ENCODE data around the gene DOCK8. TPM values are rescaled to one million over a fixed set of nuclear protein-coding genes. Genes with fewer than 3 reads are reported as not detected.
"Not testable (repeated sequence)": the region's sequence is repeated elsewhere in the genome, so short reads cannot be mapped to it uniquely, and the experiment has no call there.

Gene DOCK8
- total RNA-seq, 1 experiment from 2014 or later, result 1.4 TPM

DNA sequence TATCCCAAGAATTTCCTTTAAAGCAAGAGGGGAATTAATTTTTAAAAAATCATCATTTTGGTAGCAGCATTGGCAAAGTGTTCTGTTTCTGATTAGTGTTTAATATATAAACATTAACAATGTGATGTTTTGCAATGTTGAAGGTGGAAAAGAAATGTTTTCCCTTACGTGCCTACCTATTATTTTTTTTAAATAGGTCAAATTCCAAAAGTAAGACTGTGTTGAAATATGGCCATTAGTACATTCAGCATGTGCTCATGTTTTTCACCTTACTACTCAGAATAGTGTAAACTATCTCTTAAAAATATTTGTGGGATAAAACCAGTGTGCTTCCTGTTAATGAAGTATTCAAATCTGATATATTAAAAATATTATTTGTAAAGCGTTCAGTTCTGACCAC is 3.3 kb downstream of the DOCK8 start:
- no peak overlapping the region for H3K14ac ChIP-seq (ENCODE audit: insufficient read depth, low read length)
- no peaks in the 10 kb centered on the region; the same call in 1 of the 2 replicates for H3K27me3 ChIP-seq (ENCODE audit: insufficient read depth, low read length)
- H3K79me2 ChIP-seq (ENCODE audit: insufficient read depth, low read length), result no peaks in the 10 kb centered on the region
- H2BK12ac ChIP-seq (ENCODE audit: insufficient read length, low read depth, low read length), result no peak overlapping the region
- DNase-seq, result no peak
- H3K4me2 ChIP-seq (ENCODE audit: insufficient read depth, insufficient read length, low read length), result no peak overlapping the region
- no peak overlapping the region for H2AFZ ChIP-seq (ENCODE audit: low read length)
- no peak overlapping the region for H3K27ac Mint-ChIP-seq
- H3K23me2 ChIP-seq (ENCODE audit: insufficient read length, low read depth, low read length, poor library complexity, severe bottlenecking), result no peaks in the 10 kb centered on the region
- H3K56ac ChIP-seq (ENCODE audit: insufficient read length, low read depth, low read length), result no peak overlapping the region
- WGBS (ENCODE audit: extremely low coverage, insufficient read length, low lambda C conversion rate), result no CpG with 5 or more reads among the region's 2 CpGs
- H2AK5ac ChIP-seq (ENCODE audit: insufficient read length, low read length), result no peak overlapping the region
- no peaks in the 10 kb centered on the region for H4K20me1 ChIP-seq (ENCODE audit: control insufficient read depth, insufficient read depth, insufficient read length)
- H4K91ac ChIP-seq (ENCODE audit: insufficient read length, low read depth, low read length), result no peak overlapping the region
- no peak overlapping the region for H2BK5ac ChIP-seq (ENCODE audit: insufficient read length, low read length)
- no peak overlapping the region for H3K4me3 Mint-ChIP-seq
- H3K27me3 Mint-ChIP-seq (ENCODE audit: low read depth), result peaks cover 24% of the 10 kb centered on the region
- H3K18ac ChIP-seq (ENCODE audit: insufficient read length, low read depth, low read length), result no peak overlapping the region
- no peaks in the 10 kb centered on the region for H3K9me3 Mint-ChIP-seq
- no peak overlapping the region for H3T11ph ChIP-seq (ENCODE audit: low read length)
- H3K79me1 ChIP-seq (ENCODE audit: insufficient read depth, low read depth, low read length, poor library complexity, severe bottlenecking), result no peaks in the 10 kb centered on the region
- H4K5ac ChIP-seq (ENCODE audit: insufficient read length, low read depth, low read length), result no peak overlapping the region
- no peak overlapping the region for H3K23ac ChIP-seq (ENCODE audit: insufficient read length, low read depth, low read length)
- no peaks in the 10 kb centered on the region for H3K36me3 Mint-ChIP-seq (ENCODE audit: insufficient read depth in 1 of 3, low read depth in 3 of 3)
- H2BK15ac ChIP-seq (ENCODE audit: low read depth, low read length), result no peak overlapping the region
- no peak overlapping the region for H3K9ac ChIP-seq (ENCODE audit: extremely low read depth, insufficient read length, low read length)
- no peaks in the 10 kb centered on the region for H3K9me3 ChIP-seq (ENCODE audit: control insufficient read depth, low read depth, low read length)
- H3K4me1 ChIP-seq (ENCODE audit: insufficient read depth, low read length), result no peaks in the 10 kb centered on the region
- H3K4me1 Mint-ChIP-seq, result peaks cover 13 to 16% of the 10 kb centered on the region in 2 experiments
- no peak overlapping the region for H4K8ac ChIP-seq (replicated peaks; ENCODE audit: insufficient read length, low read depth, low read length)
- H2BK20ac ChIP-seq (ENCODE audit: low read depth, low read length, poor library complexity, severe bottlenecking), result no peak overlapping the region
- H2BK120ac ChIP-seq (ENCODE audit: low read depth, low read length, poor library complexity, severe bottlenecking), result no peak overlapping the region
- no peak overlapping the region for H3K27ac ChIP-seq (ENCODE audit: insufficient read length, low read depth, low read length)
- no peak overlapping the region for H3K4ac ChIP-seq (ENCODE audit: low read depth, low read length)
- TF ChIP-seq, protein P1, sequence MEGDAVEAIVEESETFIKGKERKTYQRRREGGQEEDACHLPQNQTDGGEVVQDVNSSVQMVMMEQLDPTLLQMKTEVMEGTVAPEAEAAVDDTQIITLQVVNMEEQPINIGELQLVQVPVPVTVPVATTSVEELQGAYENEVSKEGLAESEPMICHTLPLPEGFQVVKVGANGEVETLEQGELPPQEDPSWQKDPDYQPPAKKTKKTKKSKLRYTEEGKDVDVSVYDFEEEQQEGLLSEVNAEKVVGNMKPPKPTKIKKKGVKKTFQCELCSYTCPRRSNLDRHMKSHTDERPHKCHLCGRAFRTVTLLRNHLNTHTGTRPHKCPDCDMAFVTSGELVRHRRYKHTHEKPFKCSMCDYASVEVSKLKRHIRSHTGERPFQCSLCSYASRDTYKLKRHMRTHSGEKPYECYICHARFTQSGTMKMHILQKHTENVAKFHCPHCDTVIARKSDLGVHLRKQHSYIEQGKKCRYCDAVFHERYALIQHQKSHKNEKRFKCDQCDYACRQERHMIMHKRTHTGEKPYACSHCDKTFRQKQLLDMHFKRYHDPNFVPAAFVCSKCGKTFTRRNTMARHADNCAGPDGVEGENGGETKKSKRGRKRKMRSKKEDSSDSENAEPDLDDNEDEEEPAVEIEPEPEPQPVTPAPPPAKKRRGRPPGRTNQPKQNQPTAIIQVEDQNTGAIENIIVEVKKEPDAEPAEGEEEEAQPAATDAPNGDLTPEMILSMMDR (conservative IDR thresholded peaks at IDR 0.05), result no peak

DNA sequence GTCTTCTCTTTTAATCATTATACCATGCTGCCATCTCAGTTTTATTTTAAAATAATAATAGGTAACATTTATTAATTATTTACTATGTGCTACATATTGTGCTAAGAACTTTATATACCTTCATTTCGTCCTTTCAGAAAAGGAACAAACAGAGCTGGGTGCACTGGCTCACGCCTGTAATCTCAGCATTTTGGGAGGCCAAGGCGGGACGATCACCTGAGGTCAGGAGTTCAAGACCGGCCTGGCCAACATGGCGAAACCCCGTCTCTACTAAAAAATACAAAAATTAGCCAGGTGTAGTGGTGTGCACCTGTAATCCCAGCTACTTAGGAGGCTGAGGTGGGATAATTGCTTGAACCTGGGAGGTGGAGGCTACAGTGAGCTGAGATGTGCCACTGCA is 4.4 kb downstream of the DOCK8 start:
- H2AK5ac ChIP-seq (ENCODE audit: insufficient read length, low read length); H3K18ac ChIP-seq (ENCODE audit: insufficient read length, low read depth, low read length); H2BK12ac ChIP-seq (ENCODE audit: insufficient read length, low read depth, low read length); H3K4me1 ChIP-seq (ENCODE audit: insufficient read depth, low read length); H3K4me3 Mint-ChIP-seq; H2BK5ac ChIP-seq (ENCODE audit: insufficient read length, low read length); H4K91ac ChIP-seq (ENCODE audit: insufficient read length, low read depth, low read length); H3K27ac ChIP-seq (ENCODE audit: insufficient read length, low read depth, low read length); H3K14ac ChIP-seq (ENCODE audit: insufficient read depth, low read length); H3K23ac ChIP-seq (ENCODE audit: insufficient read length, low read depth, low read length); H4K8ac ChIP-seq (replicated peaks; ENCODE audit: insufficient read length, low read depth, low read length); H3K4me2 ChIP-seq (ENCODE audit: insufficient read depth, insufficient read length, low read length); H3K9ac ChIP-seq (ENCODE audit: extremely low read depth, insufficient read length, low read length); H3K27ac Mint-ChIP-seq; H3T11ph ChIP-seq (ENCODE audit: low read length); H3K79me1 ChIP-seq (ENCODE audit: insufficient read depth, low read depth, low read length, poor library complexity, severe bottlenecking); H3K56ac ChIP-seq (ENCODE audit: insufficient read length, low read depth, low read length); H3K4ac ChIP-seq (ENCODE audit: low read depth, low read length); H3K36me3 Mint-ChIP-seq (ENCODE audit: insufficient read depth in 1 of 3, low read depth in 3 of 3); H2BK15ac ChIP-seq (ENCODE audit: low read depth, low read length); H3K9me3 ChIP-seq (ENCODE audit: control insufficient read depth, low read depth, low read length); DNase-seq; H4K20me1 ChIP-seq (ENCODE audit: control insufficient read depth, insufficient read depth, insufficient read length); H3K27me3 ChIP-seq (ENCODE audit: insufficient read depth, low read length); H3K23me2 ChIP-seq (ENCODE audit: insufficient read length, low read depth, low read length, poor library complexity, severe bottlenecking); H4K5ac ChIP-seq (ENCODE audit: insufficient read length, low read depth, low read length); H2BK20ac ChIP-seq (ENCODE audit: low read depth, low read length, poor library complexity, severe bottlenecking); H3K9me3 Mint-ChIP-seq; H3K79me2 ChIP-seq (ENCODE audit: insufficient read depth, low read length); H2BK120ac ChIP-seq (ENCODE audit: low read depth, low read length, poor library complexity, severe bottlenecking); H2AFZ ChIP-seq (ENCODE audit: low read length): not testable (repeated sequence)
- peaks cover 17 to 19% of the 10 kb centered on the region in 2 experiments for H3K4me1 Mint-ChIP-seq
- peaks cover 24% of the 10 kb centered on the region for H3K27me3 Mint-ChIP-seq (ENCODE audit: low read depth)
- no CpG with 5 or more reads among the region's 7 CpGs for WGBS (ENCODE audit: extremely low coverage, insufficient read length, low lambda C conversion rate)
